Stimulated activated CD4-positive, alpha-beta T cell treated with anti-CD3 and anti-CD28 coated beads, Interleukin-2, amount 100 ng/mL, for 4 hours (primary cell): ENCODE measurements around the gene DHFR2.
"Not testable (repeated sequence)": the region's sequence is repeated elsewhere in the genome, so short reads cannot be mapped to it uniquely, and the experiment has no call there.

Experiments
- DNase-seq: peaks from one replicate; pipeline ENCODE4 v3.0.0-alpha.2; 2020; ENCODE audit warnings: low read depth

The DHFR2 gene

GRCh38 chr3:94062513-94063404, at the start of gene DHFR2, which contains the start of gene NSUN3:
TSS of gene DHFR2 (minus strand) at chr3:94062916. CDS start at chr3:94061511, 1,405 bp downstream.
TSS of gene NSUN3 (plus strand) at chr3:94063061. CDS start at chr3:94063127, 66 bp downstream.
- DNase-seq = peak; percentile 72

GRCh38 chr3:94110854-94111253, 48.1 kb upstream of the DHFR2 start:
- DNase-seq = no peak

DNA sequence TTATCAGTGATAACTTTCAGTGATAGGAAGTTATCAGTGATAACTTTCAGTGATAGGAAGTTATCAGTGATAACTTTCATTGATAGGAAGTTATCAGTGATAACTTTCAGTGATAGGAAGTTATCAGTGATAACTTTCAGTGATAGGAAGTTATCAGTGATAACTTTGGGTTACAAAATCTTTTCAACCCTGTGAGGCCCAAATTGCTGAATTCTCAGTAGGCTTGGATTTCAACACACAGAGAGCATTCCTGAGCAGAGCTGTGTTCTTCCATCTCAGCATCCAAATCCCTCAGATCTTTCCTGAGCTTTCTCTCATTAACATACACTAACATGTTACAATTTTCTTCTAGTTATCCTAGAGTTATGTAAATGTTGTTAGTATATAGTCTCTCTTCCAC, 47.5 kb upstream of the DHFR2 start:
- DNase-seq = not testable (repeated sequence)

DNA sequence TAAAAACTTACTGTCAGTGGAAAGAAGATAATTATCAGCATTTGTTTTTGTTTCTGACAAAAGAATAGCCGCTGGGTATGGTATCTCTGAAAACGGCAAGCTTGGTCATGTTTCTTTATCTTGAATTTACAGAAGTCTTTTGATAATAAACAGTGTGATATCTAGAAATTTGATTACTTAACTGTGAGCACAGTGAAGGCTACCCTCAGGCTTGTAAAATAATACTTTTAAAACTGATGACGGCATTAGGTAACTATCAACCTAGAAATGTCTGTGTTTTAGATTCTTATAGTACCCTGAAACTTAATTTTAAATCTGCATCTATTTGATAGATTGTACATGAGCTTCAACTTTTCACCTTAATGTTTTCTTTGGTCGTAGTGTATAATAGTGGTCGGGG, 43.6 kb upstream of the DHFR2 start:
- no peak for DNase-seq

DNA sequence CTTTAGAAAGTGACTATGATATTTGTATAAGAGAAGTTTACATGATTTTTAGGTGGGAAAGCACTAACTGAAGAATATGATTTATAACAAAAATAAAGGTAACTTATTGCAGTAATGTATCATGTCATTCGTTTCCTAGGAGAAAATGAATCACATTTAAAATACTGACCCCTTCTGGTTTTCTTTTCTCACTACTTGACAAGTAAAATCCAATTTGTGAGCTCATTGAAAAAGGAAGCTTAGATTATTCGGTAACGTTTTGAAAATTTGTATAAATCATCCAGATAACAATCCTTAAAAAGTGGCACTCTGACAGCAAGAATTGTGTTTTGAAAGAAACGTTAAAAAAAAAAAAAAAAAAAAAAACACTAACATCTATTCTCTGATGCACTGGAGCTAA, 39.1 kb upstream of the DHFR2 start:
- DNase-seq = no peak

GRCh38 chr3:94099311-94099710, 36.6 kb upstream of the DHFR2 start:
- DNase-seq = no peak

GRCh38 chr3:94098452-94098851, 35.7 kb upstream of the DHFR2 start:
- DNase-seq = no peak

GRCh38 chr3:94095111-94095510, 32.4 kb upstream of the DHFR2 start:
- DNase-seq = no peak

DNA sequence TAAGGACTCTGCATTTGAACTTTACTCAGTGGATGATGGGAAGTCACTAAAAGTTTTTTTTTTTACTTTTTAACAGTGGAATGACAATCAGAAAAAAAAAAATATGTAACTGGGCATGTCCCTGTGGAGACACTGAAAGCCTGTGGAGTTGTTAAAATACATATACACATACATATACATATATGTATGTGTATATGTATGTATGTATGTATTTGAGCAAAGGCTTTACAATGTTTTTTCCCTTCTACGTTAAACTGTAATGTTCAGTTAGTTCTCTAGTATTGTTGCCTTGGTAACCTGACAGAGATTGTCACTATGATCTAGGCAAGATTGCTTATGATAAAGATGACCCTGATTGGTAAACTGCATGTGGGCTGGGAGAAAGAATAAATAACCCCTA, 30.4 kb upstream of the DHFR2 start:
- no peak for DNase-seq

- no peak for DNase-seq
Measured at GRCh38 chr3:94092086-94092485, 29.4 kb upstream of the DHFR2 start.

DNA sequence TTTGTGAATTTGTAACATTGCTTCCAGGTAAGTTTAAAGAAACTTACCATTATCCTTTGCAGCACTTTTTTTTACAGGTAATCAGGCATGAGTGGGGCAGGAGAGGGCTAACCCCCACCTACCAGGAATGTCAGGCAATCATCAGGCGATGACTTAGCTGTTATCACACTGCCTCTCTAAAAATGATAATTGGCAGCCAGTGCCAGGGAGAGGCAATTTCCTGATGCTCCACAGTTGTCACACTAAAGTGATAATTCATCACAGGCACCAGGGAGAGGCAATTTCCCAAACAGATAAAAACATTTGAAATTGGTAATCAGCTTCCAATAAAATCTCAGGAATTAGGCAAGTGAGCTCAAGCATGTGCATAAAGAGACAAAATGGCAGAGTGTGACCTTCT, 26.4 kb upstream of the DHFR2 start:
- no peak for DNase-seq

DNA sequence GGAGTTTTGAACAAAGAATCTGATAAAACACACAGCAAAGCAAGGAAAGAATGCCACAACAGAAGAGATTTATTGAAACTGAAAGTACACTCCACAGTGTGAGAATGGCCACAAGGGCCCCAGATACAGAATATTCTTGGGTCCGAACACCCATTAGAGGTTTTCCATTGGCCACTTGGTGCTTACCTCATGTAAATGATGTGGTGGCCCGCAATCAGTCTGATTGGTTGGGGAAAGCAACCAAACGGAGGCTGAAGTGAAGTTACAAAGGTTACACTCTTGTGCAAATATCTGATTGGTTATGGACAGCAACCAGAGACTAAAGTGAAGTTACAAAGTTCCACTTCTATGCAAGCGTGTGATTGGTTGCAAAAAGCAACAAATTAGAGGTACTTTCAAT, 20.5 kb upstream of the DHFR2 start:
- no peak for DNase-seq

DNA sequence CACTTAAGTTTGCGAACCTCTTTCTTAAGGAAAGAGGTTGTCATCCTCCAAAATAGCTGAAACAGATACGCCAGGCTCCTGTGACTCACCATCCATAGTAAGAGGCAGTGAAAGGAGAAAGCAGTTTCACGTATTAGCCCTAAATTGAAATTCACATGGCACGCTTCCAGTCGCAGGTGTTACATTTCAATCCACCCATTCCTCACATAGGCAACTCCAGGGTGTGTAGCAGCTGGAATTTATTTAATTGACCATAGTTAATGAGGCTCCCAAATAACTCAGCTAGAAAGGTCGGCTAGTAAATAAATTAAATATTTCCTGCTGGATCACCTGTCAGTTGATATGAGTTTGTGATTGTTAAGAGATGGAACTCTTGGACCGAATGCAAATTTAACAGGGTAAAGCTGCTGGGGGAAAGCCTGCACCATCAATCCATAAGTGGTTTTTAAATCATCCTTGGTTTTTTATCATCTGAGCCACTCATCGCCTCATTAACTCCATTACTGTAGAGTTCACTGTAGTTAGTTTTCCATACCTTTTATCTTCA, 19.7 kb upstream of the DHFR2 start:
- DNase-seq = no peak

- no peak for DNase-seq
Measured at GRCh38 chr3:94081884-94082283, 19.2 kb upstream of the DHFR2 start.

DNA sequence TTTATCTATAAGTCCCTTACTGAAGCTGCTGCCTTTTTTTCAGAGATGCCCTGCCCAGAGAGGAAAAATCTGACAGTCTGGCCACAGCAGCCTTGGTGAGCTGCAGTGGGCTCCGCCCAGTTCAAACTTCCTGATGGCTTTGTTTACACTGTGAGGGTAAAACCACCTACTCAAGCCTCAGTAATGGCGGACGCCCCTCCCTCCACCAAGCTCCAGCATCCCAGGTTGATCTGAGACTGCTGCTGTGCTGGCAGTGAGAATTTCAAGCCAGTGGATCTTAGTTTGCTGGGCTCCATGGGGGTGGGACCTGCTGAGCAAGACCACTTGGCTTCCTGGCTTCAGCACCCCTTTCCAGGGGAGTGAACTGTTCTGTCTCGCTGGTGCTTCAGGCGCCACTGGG, 17.8 kb upstream of the DHFR2 start:
- DNase-seq = not testable (repeated sequence)

GRCh38 chr3:94076055-94076454, 13.3 kb upstream of the DHFR2 start:
- no peak for DNase-seq

DNA sequence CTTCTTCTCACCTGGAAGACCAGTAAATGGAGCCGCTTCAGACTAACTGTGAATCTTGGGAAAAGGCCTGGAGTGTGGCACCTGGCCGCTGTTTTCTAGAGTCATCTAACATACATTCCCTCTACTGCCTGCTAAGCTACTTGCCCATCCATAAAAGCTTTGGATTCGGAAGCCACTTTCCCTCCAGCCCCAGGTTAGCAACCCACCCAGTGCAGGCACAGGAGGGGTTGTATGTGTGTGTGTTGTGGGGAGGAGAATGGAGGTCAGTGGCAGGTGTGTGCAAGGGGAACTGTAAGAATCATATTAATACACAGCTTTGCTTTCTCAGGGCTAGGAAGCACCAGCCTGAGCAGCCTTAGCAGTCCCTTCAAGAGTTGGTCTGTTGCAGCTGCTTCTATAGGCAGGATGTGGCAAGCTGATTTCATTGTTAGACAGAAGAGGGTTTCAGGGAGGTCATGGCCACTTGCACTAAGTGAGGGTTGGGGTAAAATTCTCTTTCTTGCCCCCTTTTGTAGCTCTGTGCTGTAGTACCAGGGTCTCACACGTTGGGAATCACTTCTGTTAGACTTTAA, 9.1 kb upstream of the DHFR2 start:
- DNase-seq = no peak

- DNase-seq = no peak
Measured at GRCh38 chr3:94070341-94070911, 7.7 kb upstream of the DHFR2 start.

GRCh38 chr3:94069194-94069813, 6.6 kb upstream of the DHFR2 start:
- DNase-seq = no peak

DNA sequence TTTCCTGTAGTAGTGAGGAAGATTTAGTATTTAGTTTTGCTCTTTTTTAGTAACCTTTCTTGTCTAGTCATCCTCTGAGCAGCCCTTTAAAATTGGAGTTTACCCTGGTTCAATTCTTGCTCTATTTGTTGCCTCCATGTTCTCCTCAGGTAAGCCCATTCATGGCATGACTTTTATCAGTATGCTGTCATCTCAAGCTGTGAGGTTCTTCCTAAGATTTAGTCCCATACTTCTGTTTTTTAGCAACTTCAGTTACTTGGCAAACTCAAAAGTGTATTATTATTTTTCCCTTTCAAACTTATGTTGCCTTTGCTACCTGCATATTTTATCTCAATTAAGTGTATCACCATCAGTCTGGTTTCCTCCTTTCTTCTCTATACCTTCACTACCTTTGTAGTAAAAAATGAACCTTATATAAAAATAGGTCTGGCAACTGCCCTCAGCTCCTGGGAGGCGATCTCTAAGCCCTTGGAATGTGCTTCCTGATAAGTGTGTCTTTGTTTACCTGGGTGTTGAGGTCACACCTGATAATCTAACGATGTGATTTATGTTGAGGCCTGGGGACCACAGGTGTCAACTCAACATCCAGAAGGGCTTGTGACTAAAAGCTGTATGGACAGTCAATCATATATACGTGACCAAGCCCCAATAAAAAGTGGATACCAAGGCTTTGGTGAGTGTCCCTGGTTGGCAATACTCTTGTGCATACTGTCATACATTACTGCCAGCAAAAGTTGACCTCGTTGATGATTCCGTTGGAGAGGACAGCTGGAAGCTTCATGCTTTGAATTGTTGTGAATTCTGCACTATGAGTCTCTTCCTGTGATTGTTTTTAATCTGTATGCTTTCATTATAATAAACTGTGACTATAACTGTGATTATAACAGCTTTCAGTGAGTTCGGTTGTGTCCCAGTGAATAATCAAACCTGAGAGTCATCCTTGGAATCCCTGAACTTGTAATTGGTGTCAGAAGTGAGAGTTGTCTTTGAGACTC, 4.1 kb upstream of the DHFR2 start:
- DNase-seq = no peak

DNA sequence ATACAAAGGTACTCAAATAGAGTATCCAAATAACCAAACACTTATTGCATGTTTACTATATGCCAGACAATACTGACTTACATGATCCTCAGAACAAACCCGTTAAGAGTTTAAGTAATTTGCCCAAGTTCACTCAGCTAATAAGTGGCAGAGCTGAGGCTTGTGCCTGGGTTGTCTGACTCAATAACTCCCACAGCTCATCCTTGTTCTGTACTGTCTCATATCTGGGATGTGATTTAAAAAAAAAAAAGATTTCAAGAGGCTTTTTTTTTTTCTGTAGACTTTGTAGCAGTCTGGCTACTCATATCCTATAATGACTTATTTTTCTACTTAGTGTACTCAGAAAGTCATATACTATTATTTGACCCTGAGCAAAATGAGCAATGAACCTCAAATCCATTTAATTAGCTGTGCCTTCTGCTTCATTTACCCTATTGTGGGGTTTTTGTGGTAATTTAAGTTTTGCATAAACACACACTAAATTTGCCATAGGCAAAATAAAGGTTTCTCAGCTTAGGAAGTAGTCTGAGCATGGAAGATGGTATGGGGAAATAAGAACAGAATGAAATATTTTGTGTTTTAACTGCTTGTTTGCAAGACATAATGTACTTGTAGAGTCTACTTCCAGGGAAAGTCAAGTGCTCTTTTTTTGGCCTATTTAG, 3.2 kb upstream of the DHFR2 start:
- no peak for DNase-seq
